Adrenal gland (tissue), 19 donors: ENCODE measurements around the gene GRM3. TPM values are rescaled to one million over a fixed set of nuclear protein-coding genes. Genes with fewer than 3 reads are reported as not detected.
A peak's percentile ranks its signal among the peaks of the same experiment; 100 is the strongest.

Source experiments
- DNase-seq, 7 donors: peaks; one replicate each; pipeline ENCODE4 v3.0.0-alpha.2; 2019 to 2020
- H3K27ac ChIP-seq, 5 donors: fragments of 200-600 bp; sonication (generic) in 4 of 5; 1 replicate in 3 of 5; 2 replicates in 2 of 5; pipeline versions ENCODE4 v1.5.1 to v1.8.0; 2016 to 2020; ENCODE audit warnings: mild to moderate bottlenecking in 1 of 5
- H3K27me3 ChIP-seq: fragments of 200-600 bp; 2 replicates; pipeline ENCODE4 v1.8.0; 2021
- H3K36me3 ChIP-seq, 2 donors: fragments of 200-600 bp; replicated peaks in 1 of 2; 1 replicate in 1 of 2; 2 replicates in 1 of 2; pipeline versions ENCODE4 v1.5.1 to v1.8.0; 2018 to 2022
- H3K4me1 ChIP-seq, 2 donors: fragments of 200-600 bp; replicated peaks in 1 of 2; 1 replicate in 1 of 2; 2 replicates in 1 of 2; pipeline versions ENCODE4 v1.5.1 to v1.8.0; 2018 to 2021
- H3K4me3 ChIP-seq, 4 donors: fragments of 200-600 bp; sonication (generic) in 3 of 4; one replicate each; pipeline ENCODE4 v1.5.1; 2016 to 2018
- H3K9me3 ChIP-seq, 3 donors: fragments of 200-600 bp; sonication (generic) in 1 of 3; replicated peaks in 1 of 3; 1 replicate in 2 of 3; 2 replicates in 1 of 3; pipeline versions ENCODE4 v1.5.1 to v1.8.0; 2016 to 2021
- CTCF ChIP-seq, 6 experiments: fragments of 450-650 bp in 4 of 6; fragments of 200-600 bp in 2 of 6; sonication (generic) in 1 of 6; IDR thresholded peaks; 1 replicate in 5 of 6; 2 replicates in 1 of 6; pipeline versions ENCODE4 v1.5.1 to v1.8.0; 2016 to 2021; ENCODE audit warnings: antibody characterized with exemption in 6 of 6, mild to moderate bottlenecking in 2 of 6, moderate library complexity in 1 of 6
- POLR2A ChIP-seq, 2 donors: fragments of 450-650 bp; IDR thresholded peaks; one replicate each; pipeline ENCODE4 v1.6.1; 2017; ENCODE audit warnings: antibody characterized with exemption in 2 of 2, mild to moderate bottlenecking in 2 of 2, moderate library complexity in 1 of 2
- WGBS, 4 donors: extraction: QIAGEN DNeasy Blood & Tissue Kit in 2 of 4; methylation state at CpG; one replicate each; pipeline versions ENCODE4 v1.1.5 to v1.1.7; 2013 to 2017; 5-methylcytosine and 5-hydroxymethylcytosine counted together
- intact Hi-C, 2 donors: fragments of 100-400 bp; cut with DNase I; formaldehyde crosslinking; loops; one replicate each; pipeline versions ENCODE4 v1.14.1 to v1.15.0; 2022 to 2023
- long read RNA-seq, 10 donors: library from polyadenylated mRNA in 3 of 10; unstranded in 2 of 10; stranded (forward) in 1 of 10; transcript quantifications; one replicate each; pipeline ENCODE4 v2.0.0 and lab custom pipeline, GENCODE V29; 2021 to 2026
- polyA plus RNA-seq, 3 donors: library from polyadenylated mRNA; stranded (reverse); fragments of 200-250 nt in 2 of 3; fragments of 350-450 nt in 1 of 3; fragmentation: Illumina TruSeq in 1 of 3; extraction: RNeasy Lipid Tissue Mini Kit (QIAGEN cat#74804) in 1 of 3; gene quantifications; one replicate each; pipeline ENCODE4 v1.2.3, GENCODE V29; 2013 to 2014
- total RNA-seq, 9 donors: library from RNA; depleted of rRNA in 4 of 9; stranded (reverse); fragments of >200 nt in 4 of 9; fragments of 120-200 nt in 1 of 9; fragmentation: NEBNext Ultra II Directional in 1 of 9; extraction: Animal tissue kit (Norgen Biotek cat#: 25700) in 1 of 9; gene quantifications; one replicate each; pipeline versions ENCODE4 v1.1.0 to v1.2.4, GENCODE V29; 2013 to 2023
- donor health status: healthy with polysubstance abuse.
- donor health status: Bipolar disorder and iron deficiency.
- donor health status: DM: yes; HTN: yes; CAD: no.
- donor health status: DM: no; HTN: no; CAD: no.
- donor health status: DM: no; HTN: no; CAD: no.
- donor health status: DM: yes; HTN: yes; CAD: no.

GRM3 gene
- total RNA-seq (1 to 10 TPM in 7 of 9 donors, under 1 TPM in 2; 0.72 to 5.1 (median 2.6) TPM), polyA plus RNA-seq (1 to 10 TPM in 1 of 3 donors, under 1 TPM in 2; 0.30 to 1.9 (median 0.40) TPM)
- long read RNA-seq, donor 1, result 0 reads
- long read RNA-seq, donor 2, result 0 reads
- long read RNA-seq, donor 3, result 0 reads
- long read RNA-seq, donor 4, full-length matches to known transcripts, result 3 of 3 reads
- long read RNA-seq, donor 4, partial matches to known transcripts, result 0 of 3 reads
- long read RNA-seq, donor 4, other reads (novel, unspliced or antisense), result 0 of 3 reads
- long read RNA-seq, donor 5, full-length matches to known transcripts, result 1 of 2 reads
- long read RNA-seq, donor 5, partial matches to known transcripts, result 0 of 2 reads
- long read RNA-seq, donor 5, other reads (novel, unspliced or antisense), result 1 of 2 reads
- long read RNA-seq, donor 6, full-length matches to known transcripts, result 1 of 4 reads
- long read RNA-seq, donor 6, partial matches to known transcripts, result 2 of 4 reads
- long read RNA-seq, donor 6, other reads (novel, unspliced or antisense), result 1 of 4 reads
- long read RNA-seq, donor 7, result 0 reads
- long read RNA-seq, donor 8, result 0 reads
- long read RNA-seq, donor 9, result 0 reads
- long read RNA-seq, donor 10, result 0 reads

GRCh38 chr7:86643561-86644281 lies at the start of gene GRM3:
GRM3 (plus strand) TSS chr7:86643909; CDS start chr7:86765146, 121,237 bp downstream.
- peak within 1 kb of the TSS in 1 of 4 donors; percentile 54 for H3K4me3 ChIP-seq
- intact Hi-C loops, result no loop called here
- WGBS, 4 donors, result 1 to 2% (median 1%) methylated on average over 12 to 23 of the region's 23 CpGs
- peak within 1 kb of the TSS in 1 of 5 donors; percentile 41 for H3K27ac ChIP-seq
- peak; percentile 53 to 68 (median 62) for DNase-seq
- H3K27me3 ChIP-seq, result peaks cover 13% of the 10 kb centered on the region
- no peaks in the 10 kb centered on the region for H3K9me3 ChIP-seq
- H3K36me3 ChIP-seq, result no peaks in the 10 kb centered on the region
- H3K4me1 ChIP-seq, result peaks cover 9 to 16% of the 10 kb centered on the region in 2 donors
- TF ChIP-seq POLR2A (IDR thresholded peaks at IDR 0.05) (peak in 1 of 2 donors; percentile 53), CTCF (IDR thresholded peaks at IDR 0.05) (no peak)

- H3K27ac ChIP-seq, result no peak overlapping the region
- H3K9me3 ChIP-seq, result no peaks in the 10 kb centered on the region
- no peak overlapping the region for H3K4me3 ChIP-seq
- no peaks in the 10 kb centered on the region for H3K36me3 ChIP-seq
- DNase-seq, result peak in 6 of 7 donors; percentile 16 to 55 (median 41)
- TF ChIP-seq CTCF (IDR thresholded peaks at IDR 0.05) (peak in 1 of 6 experiments; percentile 41), POLR2A (IDR thresholded peaks at IDR 0.05) (no peak)
- H3K27me3 ChIP-seq, result no peaks in the 10 kb centered on the region
- intact Hi-C loops, result no loop called here
- 59 to 77% (median 65%) methylated on average over 12 to 15 of the region's 15 CpGs for WGBS, 4 donors
- H3K4me1 ChIP-seq, result no peaks in the 10 kb centered on the region
These were observed 45.4 kb upstream of the GRM3 start for GRCh38 chr7:86598311-86598710.

GRCh38 chr7:86598721-86599120 lies 45.0 kb upstream of the GRM3 start:
- intact Hi-C loops, result no loop called here
- DNase-seq, result no peak
- Histone ChIP-seq H3K27me3 (no peaks in the 10 kb centered on the region), H3K4me1 (no peaks in the 10 kb centered on the region), H3K4me3 (no peak overlapping the region), H3K9me3 (no peaks in the 10 kb centered on the region), H3K36me3 (no peaks in the 10 kb centered on the region), H3K27ac (no peak overlapping the region)
- TF ChIP-seq CTCF (IDR thresholded peaks at IDR 0.05), result no peak
- TF ChIP-seq POLR2A (IDR thresholded peaks at IDR 0.05), result no peak
- 92 to 96% (median 95%) methylated on average over 4 to 9 of the region's 9 CpGs for WGBS, 4 donors
